Endometrium (tissue), 2 donors: Measurements from ENCODE around the gene ZNF581.
A peak's percentile ranks its signal among the peaks of the same experiment; 100 is the strongest.

Experiments
- FAIRE-seq: peaks from 2 replicates; lab custom pipeline; 2012; peaks lifted over from hg19 to GRCh38; lab: Jason Lieb, UNC
- donor health status: control.
- donor health status: control.

Gene ZNF581

GRCh38 chr19:55643003-55643886 is at the start of gene ZNF581:
Gene ZNF581 (plus strand): TSS chr19:55643649. CDS start chr19:55644572, 923 bp downstream.
- no peak for FAIRE-seq

GRCh38 chr19:55594996-55595545 is 48.4 kb upstream of the ZNF581 start:
- FAIRE-seq, result no peak

- no peak for FAIRE-seq
Observed at GRCh38 chr19:55596304-55596703, 47.1 kb upstream of the ZNF581 start.

GRCh38 chr19:55597501-55597921 is 45.9 kb upstream of the ZNF581 start:
- FAIRE-seq, result no peak

- FAIRE-seq, result no peak
Observed at GRCh38 chr19:55598034-55598433, 45.4 kb upstream of the ZNF581 start.

GRCh38 chr19:55598719-55599467 is 44.6 kb upstream of the ZNF581 start:
- FAIRE-seq, result no peak

GRCh38 chr19:55599468-55599841 is 44.0 kb upstream of the ZNF581 start, which contains the start of gene FIZ1:
Gene FIZ1 (minus strand): TSS chr19:55599517. CDS start chr19:55597865, 1,652 bp downstream.
- FAIRE-seq, result peak; percentile 83

GRCh38 chr19:55599842-55600661 is 43.4 kb upstream of the ZNF581 start, which contains the start of gene ZNF524:
Gene ZNF524 (plus strand): TSS chr19:55600288. CDS start chr19:55602113, 1,825 bp downstream.
- FAIRE-seq, result no peak

GRCh38 chr19:55600662-55601028 is 42.8 kb upstream of the ZNF581 start:
- FAIRE-seq, result no peak

- no peak for FAIRE-seq
Observed at GRCh38 chr19:55601084-55601483, 42.4 kb upstream of the ZNF581 start.

GRCh38 chr19:55602104-55603001 is 41.1 kb upstream of the ZNF581 start:
- FAIRE-seq, result no peak

GRCh38 chr19:55603115-55603514 is 40.3 kb upstream of the ZNF581 start:
- no peak for FAIRE-seq

GRCh38 chr19:55603581-55604292 is 39.7 kb upstream of the ZNF581 start:
- FAIRE-seq, result no peak

GRCh38 chr19:55605207-55605636 is 38.2 kb upstream of the ZNF581 start:
- FAIRE-seq, result no peak

- FAIRE-seq, result no peak
Observed at GRCh38 chr19:55605637-55606470, 37.6 kb upstream of the ZNF581 start, which contains the start of gene ZNF865. Gene ZNF865 (plus strand): TSS chr19:55605647. CDS start chr19:55613619, 7,972 bp downstream.

- FAIRE-seq, result no peak
Observed at GRCh38 chr19:55606471-55606787, 37.0 kb upstream of the ZNF581 start.

- no peak for FAIRE-seq
Observed at GRCh38 chr19:55606817-55607216, 36.6 kb upstream of the ZNF581 start.

GRCh38 chr19:55609326-55609725 is 34.1 kb upstream of the ZNF581 start:
- FAIRE-seq, result no peak

- FAIRE-seq, result no peak
Observed at GRCh38 chr19:55611300-55611982, 32.0 kb upstream of the ZNF581 start.
